Measurements from ENCODE around the gene ALG12.

The ALG12 gene

GRCh38 chr22:49917974-49918910 lies at the start of gene ALG12, which contains the start of gene CRELD2:
ALG12 (minus strand) TSS chr22:49918438; CDS start chr22:49913765, 4,673 bp downstream.
CRELD2 (plus strand) TSS chr22:49918634; CDS start chr22:49918770, 136 bp downstream.
- DNase-seq = peak; percentile 95

- DNase-seq = no peak
Measured at GRCh38 chr22:49967706-49968208, 49.5 kb upstream of the ALG12 start.

- DNase-seq = no peak
Measured at GRCh38 chr22:49966774-49967705, 48.8 kb upstream of the ALG12 start.

GRCh38 chr22:49966041-49966773 lies 48.0 kb upstream of the ALG12 start:
- no peak for DNase-seq

GRCh38 chr22:49965091-49966040 lies 47.1 kb upstream of the ALG12 start:
- no peak for DNase-seq

GRCh38 chr22:49964136-49965090 lies 46.2 kb upstream of the ALG12 start:
- no peak for DNase-seq

- DNase-seq = no peak
Measured at GRCh38 chr22:49963647-49964026, 45.4 kb upstream of the ALG12 start.

- DNase-seq = no peak
Measured at GRCh38 chr22:49962751-49963646, 44.8 kb upstream of the ALG12 start.

- peak; percentile 45 for DNase-seq
Measured at GRCh38 chr22:49962012-49962750, 43.9 kb upstream of the ALG12 start.

- no peak for DNase-seq
Measured at GRCh38 chr22:49961601-49962011, 43.4 kb upstream of the ALG12 start.

GRCh38 chr22:49961005-49961600 lies 42.9 kb upstream of the ALG12 start:
- peak; percentile 38 for DNase-seq

GRCh38 chr22:49960159-49961004 lies 42.1 kb upstream of the ALG12 start, which contains the start of gene PIM3:
PIM3 (plus strand) TSS chr22:49960772; CDS start chr22:49960948, 176 bp downstream.
- DNase-seq = peak; percentile 97

GRCh38 chr22:49959782-49960158 lies 41.5 kb upstream of the ALG12 start:
- DNase-seq = no peak

GRCh38 chr22:49958931-49959781 lies 40.9 kb upstream of the ALG12 start:
- no peak for DNase-seq

GRCh38 chr22:49958366-49958921 lies 40.2 kb upstream of the ALG12 start:
- DNase-seq = no peak

All from hematopoietic multipotent progenitor cell treated with erythropoietin and hydrocortisone succinate and interleukin-3 and kit ligand, for 8 days (in vitro differentiated cells).